ENCODE measurements around the gene THAP10. TPM values are rescaled to one million over a fixed set of nuclear protein-coding genes. Genes with fewer than 3 reads are reported as not detected.
A peak's percentile ranks its signal among the peaks of the same experiment; 100 is the strongest.

THAP10 gene
- total RNA-seq, 2 donors from 2014 or later, result 1.3 to 3.0 TPM

GRCh38 chr15:70837476-70837875 is 54.8 kb downstream of the THAP10 start:
- Histone ChIP-seq H3K9me3 (no peaks in the 10 kb centered on the region), H3K4me3 (no peak overlapping the region), H3K4me1 (peaks cover 8% of the 10 kb centered on the region), H3K27ac (no peak overlapping the region), H3K36me3 (replicated peaks in 1 of 2; ENCODE audit: insufficient read depth in 1 of 2, low read depth in 2 of 2) (no peaks in the 10 kb centered on the region), H3K27me3 (no peaks in the 10 kb centered on the region)
- no peak for TF ChIP-seq CTCF (IDR thresholded peaks at IDR 0.05)
- TF ChIP-seq POLR2A (IDR thresholded peaks at IDR 0.05), result no peak
- 96% methylated on average over 2 of the region's 2 CpGs for WGBS, 2 donors
- DNase-seq, result no peak
- intact Hi-C loops (cut with DNase I), result no loop called here
- no peak for ATAC-seq

GRCh38 chr15:70835841-70836240 is 56.4 kb downstream of the THAP10 start:
- Histone ChIP-seq H3K27ac (no peak overlapping the region), H3K36me3 (replicated peaks in 1 of 2; ENCODE audit: insufficient read depth in 1 of 2, low read depth in 2 of 2) (no peaks in the 10 kb centered on the region), H3K27me3 (no peaks in the 10 kb centered on the region), H3K9me3 (no peaks in the 10 kb centered on the region), H3K4me1 (peaks cover 17% of the 10 kb centered on the region), H3K4me3 (no peak overlapping the region)
- DNase-seq (no peak), ATAC-seq (no peak)
- WGBS, 2 donors, result 90 to 96% methylated on average over 3 of the region's 3 CpGs
- intact Hi-C loops (cut with DNase I), result no loop called here
- TF ChIP-seq CTCF (IDR thresholded peaks at IDR 0.05) (no peak), POLR2A (IDR thresholded peaks at IDR 0.05) (no peak)

- Histone ChIP-seq H3K36me3 (replicated peaks in 1 of 2; ENCODE audit: insufficient read depth in 1 of 2, low read depth in 2 of 2) (no peaks in the 10 kb centered on the region), H3K27ac (no peak overlapping the region), H3K9me3 (no peaks in the 10 kb centered on the region), H3K4me3 (no peak overlapping the region), H3K4me1 (peaks cover 22% of the 10 kb centered on the region), H3K27me3 (no peaks in the 10 kb centered on the region)
- 86 to 93% methylated on average over 6 of the region's 6 CpGs for WGBS, 2 donors
- intact Hi-C loops (cut with DNase I), result no loop called here
- DNase-seq (peak in 3 of 4 donors; percentile 33 to 39 (median 38)), ATAC-seq (no peak)
- no peak for TF ChIP-seq POLR2A (IDR thresholded peaks at IDR 0.05)
- TF ChIP-seq CTCF (IDR thresholded peaks at IDR 0.05), result no peak
Observed at GRCh38 chr15:70835415-70835814, 56.8 kb downstream of the THAP10 start.

GRCh38 chr15:70834999-70835398 is 57.2 kb downstream of the THAP10 start:
- 82 to 91% methylated on average over 2 of the region's 2 CpGs for WGBS, 2 donors
- intact Hi-C loops (cut with DNase I), result no loop called here
- TF ChIP-seq POLR2A (IDR thresholded peaks at IDR 0.05) (no peak), CTCF (IDR thresholded peaks at IDR 0.05) (no peak)
- H3K27ac ChIP-seq, result no peak overlapping the region
- no peak overlapping the region for H3K4me3 ChIP-seq
- H3K36me3 ChIP-seq (replicated peaks in 1 of 2; ENCODE audit: insufficient read depth in 1 of 2, low read depth in 2 of 2), result no peaks in the 10 kb centered on the region
- no peaks in the 10 kb centered on the region for H3K27me3 ChIP-seq
- no peaks in the 10 kb centered on the region for H3K9me3 ChIP-seq
- peaks cover 26% of the 10 kb centered on the region for H3K4me1 ChIP-seq
- ATAC-seq, result no peak
- no peak for DNase-seq
